ENCODE data around the gene OR52A5.
"Not testable (repeated sequence)": the region's sequence is repeated elsewhere in the genome, so short reads cannot be mapped to it uniquely, and the experiment has no call there.

Gene OR52A5

GRCh38 chr11:5137996-5138395 lies at the start of gene OR52A5:
Gene OR52A5, minus strand, starts transcription at chr11:5138356. Its CDS starts 5,714 bp downstream, at chr11:5132642.
- TF ChIP-seq ELF4 (IDR thresholded peaks at IDR 0.05) = no peak
- TF ChIP-seq FOXA1 (IDR thresholded peaks at IDR 0.05) = no peak
- no peak for TF ChIP-seq NFRKB (IDR thresholded peaks at IDR 0.05)
- no peak for TF ChIP-seq LEF1 (IDR thresholded peaks at IDR 0.05; ENCODE audit: borderline replicate concordance)
- no peak for TF ChIP-seq FOXK2 (IDR thresholded peaks at IDR 0.05)
- no peak for TF ChIP-seq SP1 (IDR thresholded peaks at IDR 0.05)
- CTCF ChIA-PET = no interaction called here
- POLR2A ChIA-PET = no interaction called here
- DNase-seq (ENCODE audit: extremely low spot score) = no peak

- no peak for DNase-seq (ENCODE audit: extremely low spot score)
- ChIA-PET CTCF (no interaction called here), POLR2A (no interaction called here)
- TF ChIP-seq L3MBTL2 (conservative IDR thresholded peaks at IDR 0.05) = no peak
Measured at GRCh38 chr11:5178046-5178837, 40.1 kb upstream of the OR52A5 start.

- ChIA-PET POLR2A (no interaction called here), CTCF (no interaction called here)
- TF ChIP-seq BHLHE40 (IDR thresholded peaks at IDR 0.05; ENCODE audit: borderline replicate concordance) = no peak
- no peak for TF ChIP-seq ARNT (IDR thresholded peaks at IDR 0.05)
- TF ChIP-seq HDGF (IDR thresholded peaks at IDR 0.05; ENCODE audit: borderline replicate concordance) = no peak
- no peak for TF ChIP-seq SP1 (IDR thresholded peaks at IDR 0.05)
- no peak for TF ChIP-seq SUZ12 (IDR thresholded peaks at IDR 0.05)
- no peak for TF ChIP-seq FOXM1 (IDR thresholded peaks at IDR 0.05; ENCODE audit: borderline replicate concordance)
- TF ChIP-seq TARDBP (IDR thresholded peaks at IDR 0.05) = no peak
- TF ChIP-seq ZNF384 (IDR thresholded peaks at IDR 0.05) = no peak
- no peak for DNase-seq (ENCODE audit: extremely low spot score)
Measured at GRCh38 chr11:5174934-5175333, 36.8 kb upstream of the OR52A5 start.

- ChIA-PET CTCF (no interaction called here), POLR2A (no interaction called here)
- DNase-seq (ENCODE audit: extremely low spot score) = no peak
- no peak for TF ChIP-seq SUZ12 (IDR thresholded peaks at IDR 0.05)
- TF ChIP-seq FOXA1 (IDR thresholded peaks at IDR 0.05) = no peak
Measured at GRCh38 chr11:5171856-5172255, 33.7 kb upstream of the OR52A5 start.

- POLR2A ChIA-PET; DNase-seq (ENCODE audit: extremely low spot score); CTCF ChIA-PET: not testable (repeated sequence)
Measured at GRCh38 chr11:5165898-5166297, 27.7 kb upstream of the OR52A5 start.

- POLR2A ChIA-PET; DNase-seq (ENCODE audit: extremely low spot score); CTCF ChIA-PET: not testable (repeated sequence)
Measured at GRCh38 chr11:5164807-5165206, 26.7 kb upstream of the OR52A5 start.

GRCh38 chr11:5161045-5161444 lies 22.9 kb upstream of the OR52A5 start:
- DNase-seq (ENCODE audit: extremely low spot score); CTCF ChIA-PET; POLR2A ChIA-PET: not testable (repeated sequence)

- DNase-seq (ENCODE audit: extremely low spot score); POLR2A ChIA-PET; CTCF ChIA-PET: not testable (repeated sequence)
Measured at GRCh38 chr11:5160217-5160616, 22.1 kb upstream of the OR52A5 start.

GRCh38 chr11:5159806-5160205 lies 21.6 kb upstream of the OR52A5 start:
- TF ChIP-seq NFRKB (IDR thresholded peaks at IDR 0.05) = no peak
- no peak for TF ChIP-seq BHLHE40 (IDR thresholded peaks at IDR 0.05; ENCODE audit: borderline replicate concordance)
- no peak for TF ChIP-seq ELF4 (IDR thresholded peaks at IDR 0.05)
- no peak for TF ChIP-seq ZNF384 (IDR thresholded peaks at IDR 0.05)
- TF ChIP-seq FOXA1 (IDR thresholded peaks at IDR 0.05) = no peak
- no peak for TF ChIP-seq CTBP1 (IDR thresholded peaks at IDR 0.05; ENCODE audit: borderline replicate concordance)
- POLR2A ChIA-PET = no interaction called here
- DNase-seq (ENCODE audit: extremely low spot score) = no peak

GRCh38 chr11:5154657-5155056 lies 16.5 kb upstream of the OR52A5 start, which contains the start of gene OR52A1:
Gene OR52A1, minus strand, starts transcription at chr11:5154757. Its CDS starts 2,388 bp downstream, at chr11:5152369.
- no peak for DNase-seq (ENCODE audit: extremely low spot score)
- CTCF ChIA-PET = no interaction called here
- no peak for TF ChIP-seq ARNT (IDR thresholded peaks at IDR 0.05)
- TF ChIP-seq BHLHE40 (IDR thresholded peaks at IDR 0.05; ENCODE audit: borderline replicate concordance) = no peak
- TF ChIP-seq SP1 (IDR thresholded peaks at IDR 0.05) = no peak
- TF ChIP-seq NFRKB (IDR thresholded peaks at IDR 0.05) = no peak
- no peak for TF ChIP-seq L3MBTL2 (conservative IDR thresholded peaks at IDR 0.05)
- no peak for TF ChIP-seq CTBP1 (IDR thresholded peaks at IDR 0.05; ENCODE audit: borderline replicate concordance)
- no peak for TF ChIP-seq SUZ12 (IDR thresholded peaks at IDR 0.05)
- TF ChIP-seq HDGF (IDR thresholded peaks at IDR 0.05; ENCODE audit: borderline replicate concordance) = no peak
- TF ChIP-seq FOXK2 (IDR thresholded peaks at IDR 0.05) = no peak
- no peak for TF ChIP-seq LEF1 (IDR thresholded peaks at IDR 0.05; ENCODE audit: borderline replicate concordance)
- TF ChIP-seq PKNOX1 (IDR thresholded peaks at IDR 0.05) = no peak
- TF ChIP-seq FOXA1 (IDR thresholded peaks at IDR 0.05) = no peak
- no peak for TF ChIP-seq TARDBP (IDR thresholded peaks at IDR 0.05)
- no peak for TF ChIP-seq FOXM1 (IDR thresholded peaks at IDR 0.05; ENCODE audit: borderline replicate concordance)
- no peak for TF ChIP-seq ZNF384 (IDR thresholded peaks at IDR 0.05)
- TF ChIP-seq ELF4 (IDR thresholded peaks at IDR 0.05) = no peak
- POLR2A ChIA-PET = no interaction called here

More at GRCh38 chr11:5159806-5160205, 21.6 kb upstream of the OR52A5 start:
- CTCF ChIA-PET = no interaction called here

All from HEK293T (cell line).